ENCODE results near the gene UEVLD.

UEVLD gene

DNA sequence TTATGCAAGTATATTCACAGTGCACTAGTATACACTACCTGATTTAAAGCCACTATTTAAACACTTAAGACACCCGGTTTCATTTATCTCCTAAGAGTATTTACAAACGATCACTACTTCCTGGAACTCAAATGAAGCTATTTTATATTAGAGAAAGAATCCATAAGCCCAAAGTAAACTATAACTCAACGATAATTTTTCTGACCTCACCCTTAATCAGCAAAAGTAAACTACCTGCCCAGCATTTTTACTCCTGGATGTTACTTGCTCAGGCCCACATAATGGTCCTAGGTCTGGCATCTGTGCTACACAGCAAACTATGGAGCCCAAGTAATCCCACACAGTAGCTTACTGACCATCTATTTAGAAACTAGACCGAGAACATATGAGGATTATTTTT, 95.2 kb downstream of the UEVLD start:
- TF ChIP-seq, protein P1, sequence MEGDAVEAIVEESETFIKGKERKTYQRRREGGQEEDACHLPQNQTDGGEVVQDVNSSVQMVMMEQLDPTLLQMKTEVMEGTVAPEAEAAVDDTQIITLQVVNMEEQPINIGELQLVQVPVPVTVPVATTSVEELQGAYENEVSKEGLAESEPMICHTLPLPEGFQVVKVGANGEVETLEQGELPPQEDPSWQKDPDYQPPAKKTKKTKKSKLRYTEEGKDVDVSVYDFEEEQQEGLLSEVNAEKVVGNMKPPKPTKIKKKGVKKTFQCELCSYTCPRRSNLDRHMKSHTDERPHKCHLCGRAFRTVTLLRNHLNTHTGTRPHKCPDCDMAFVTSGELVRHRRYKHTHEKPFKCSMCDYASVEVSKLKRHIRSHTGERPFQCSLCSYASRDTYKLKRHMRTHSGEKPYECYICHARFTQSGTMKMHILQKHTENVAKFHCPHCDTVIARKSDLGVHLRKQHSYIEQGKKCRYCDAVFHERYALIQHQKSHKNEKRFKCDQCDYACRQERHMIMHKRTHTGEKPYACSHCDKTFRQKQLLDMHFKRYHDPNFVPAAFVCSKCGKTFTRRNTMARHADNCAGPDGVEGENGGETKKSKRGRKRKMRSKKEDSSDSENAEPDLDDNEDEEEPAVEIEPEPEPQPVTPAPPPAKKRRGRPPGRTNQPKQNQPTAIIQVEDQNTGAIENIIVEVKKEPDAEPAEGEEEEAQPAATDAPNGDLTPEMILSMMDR (IDR thresholded peaks at IDR 0.05; ENCODE audit: insufficient read depth, low read length, poor library complexity, severe bottlenecking): no peak
- no peak for DNase-seq (ENCODE audit: extremely low read depth, insufficient read length)
- Histone ChIP-seq H3K36me3 (ENCODE audit: control insufficient read depth, insufficient read depth, low read length) (peaks cover 3% of the 10 kb centered on the region), H3K27me3 (replicated peaks; ENCODE audit: control insufficient read depth, insufficient read depth, low read length) (no peaks in the 10 kb centered on the region), H3K4me3 (replicated peaks; ENCODE audit: low read depth, low read length) (no peak overlapping the region)

GRCh38 chr11:18492888-18493287, 95.6 kb downstream of the UEVLD start:
- Histone ChIP-seq H3K36me3 (ENCODE audit: control insufficient read depth, insufficient read depth, low read length) (peaks cover 3% of the 10 kb centered on the region), H3K27me3 (replicated peaks; ENCODE audit: control insufficient read depth, insufficient read depth, low read length) (no peaks in the 10 kb centered on the region), H3K4me3 (replicated peaks; ENCODE audit: low read depth, low read length) (no peak overlapping the region)
- TF ChIP-seq, protein P1 (IDR thresholded peaks at IDR 0.05; ENCODE audit: insufficient read depth, low read length, poor library complexity, severe bottlenecking): no peak
- DNase-seq (ENCODE audit: extremely low read depth, insufficient read length): no peak

DNA sequence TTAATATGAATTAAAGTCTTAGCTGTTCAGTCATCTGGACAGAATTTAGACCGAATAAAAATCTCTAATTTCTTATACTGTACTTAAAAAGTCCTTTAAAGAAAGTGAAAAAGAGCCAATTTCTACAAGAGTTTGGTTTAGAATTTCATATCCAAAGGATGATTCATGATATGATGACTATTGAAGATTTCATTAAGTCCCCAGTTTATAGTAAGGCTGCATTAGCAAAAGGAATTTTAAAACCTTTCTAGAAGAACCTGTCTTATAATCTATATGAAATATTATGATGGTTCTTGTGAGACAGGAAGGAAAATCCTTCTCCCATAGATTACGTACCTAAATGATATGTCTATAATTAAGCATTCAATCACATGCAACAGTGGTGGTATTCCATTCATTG, 96.6 kb downstream of the UEVLD start:
- no peak for DNase-seq (ENCODE audit: extremely low read depth, insufficient read length)
- Histone ChIP-seq H3K27me3 (replicated peaks; ENCODE audit: control insufficient read depth, insufficient read depth, low read length) (no peaks in the 10 kb centered on the region), H3K4me3 (replicated peaks; ENCODE audit: low read depth, low read length) (no peak overlapping the region), H3K36me3 (ENCODE audit: control insufficient read depth, insufficient read depth, low read length) (peaks cover 3% of the 10 kb centered on the region)
- TF ChIP-seq, protein P1 (IDR thresholded peaks at IDR 0.05; ENCODE audit: insufficient read depth, low read length, poor library complexity, severe bottlenecking): no peak

- no peak for DNase-seq (ENCODE audit: extremely low read depth, insufficient read length)
- Histone ChIP-seq H3K27me3 (replicated peaks; ENCODE audit: control insufficient read depth, insufficient read depth, low read length) (no peaks in the 10 kb centered on the region), H3K36me3 (ENCODE audit: control insufficient read depth, insufficient read depth, low read length) (peaks cover 3% of the 10 kb centered on the region), H3K4me3 (replicated peaks; ENCODE audit: low read depth, low read length) (no peak overlapping the region)
- TF ChIP-seq, protein P1 (IDR thresholded peaks at IDR 0.05; ENCODE audit: insufficient read depth, low read length, poor library complexity, severe bottlenecking): no peak
Measured at GRCh38 chr11:18490736-18491485, 97.6 kb downstream of the UEVLD start.

DNA sequence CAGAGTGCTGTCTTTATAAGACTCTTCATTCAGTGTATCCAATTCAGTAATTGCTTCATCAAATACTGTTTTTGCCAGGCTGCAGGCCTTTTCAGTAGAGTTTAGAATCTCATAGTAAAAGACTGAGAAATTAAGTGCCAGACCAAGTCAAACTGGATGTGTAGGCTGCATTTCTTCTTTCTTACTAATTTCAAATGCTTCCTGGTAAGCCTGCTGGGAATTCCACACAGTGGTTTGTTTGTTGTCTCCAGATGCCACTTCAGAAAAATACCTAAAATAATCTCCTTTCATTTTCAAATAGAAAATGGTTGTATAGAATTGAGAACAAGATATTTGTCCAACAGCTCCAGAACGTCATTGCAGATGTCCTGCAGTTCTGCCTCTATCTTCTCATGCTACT, 98.2 kb downstream of the UEVLD start:
- Histone ChIP-seq H3K27me3 (replicated peaks; ENCODE audit: control insufficient read depth, insufficient read depth, low read length) (no peaks in the 10 kb centered on the region), H3K4me3 (replicated peaks; ENCODE audit: low read depth, low read length) (no peak overlapping the region), H3K36me3 (ENCODE audit: control insufficient read depth, insufficient read depth, low read length) (peaks cover 3% of the 10 kb centered on the region)
- TF ChIP-seq, protein P1 (IDR thresholded peaks at IDR 0.05; ENCODE audit: insufficient read depth, low read length, poor library complexity, severe bottlenecking): no peak
- no peak for DNase-seq (ENCODE audit: extremely low read depth, insufficient read length)
